ENCODE data around the gene EFHC2. TPM values are rescaled to one million over a fixed set of nuclear protein-coding genes. Genes with fewer than 3 reads are reported as not detected.
"Not testable (repeated sequence)": the region's sequence is repeated elsewhere in the genome, so short reads cannot be mapped to it uniquely, and the experiment has no call there.

The EFHC2 gene
- total RNA-seq, 1 experiment from 2014 or later = not detected

DNA sequence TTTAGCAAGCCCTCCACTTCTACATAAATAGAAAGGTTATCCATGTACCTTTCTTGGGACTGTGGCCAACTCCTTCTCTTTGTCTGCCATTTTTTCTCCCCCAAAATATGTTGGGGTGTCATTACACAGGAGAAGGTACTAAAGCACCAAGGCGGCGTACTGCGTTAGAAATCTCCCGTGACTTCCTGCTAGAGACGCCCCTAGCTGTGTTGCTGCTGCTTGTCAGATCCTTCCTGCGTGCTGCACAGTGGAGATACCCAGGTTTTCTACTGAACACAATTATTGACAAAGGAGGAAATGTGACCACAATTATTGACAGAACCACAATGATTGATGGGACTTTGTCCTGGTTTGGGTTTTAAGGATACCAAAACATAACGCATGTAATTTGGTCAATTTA, 97.7 kb downstream of the EFHC2 start:
- DNase-seq (ENCODE audit: low read depth) = no peak
- in situ Hi-C loops (cut with HindIII; ENCODE audit: low pct_unique_long_range_greater_than_20kb, low sequenced_read_pairs) = no loop called here

- in situ Hi-C loops (cut with HindIII; ENCODE audit: low pct_unique_long_range_greater_than_20kb, low sequenced_read_pairs) = no loop called here
- DNase-seq (ENCODE audit: low read depth) = peak; percentile 10
Measured at GRCh38 chrX:44244008-44244407, 99.5 kb downstream of the EFHC2 start.

GRCh38 chrX:44241546-44241945, 101.9 kb downstream of the EFHC2 start:
- in situ Hi-C loops (cut with HindIII; ENCODE audit: low pct_unique_long_range_greater_than_20kb, low sequenced_read_pairs) = no loop called here
- DNase-seq (ENCODE audit: low read depth) = no peak

GRCh38 chrX:44240036-44240435, 103.4 kb downstream of the EFHC2 start:
- in situ Hi-C loops (cut with HindIII; ENCODE audit: low pct_unique_long_range_greater_than_20kb, low sequenced_read_pairs) = no loop called here
- DNase-seq (ENCODE audit: low read depth) = no peak

GRCh38 chrX:44239036-44239435, 104.4 kb downstream of the EFHC2 start:
- DNase-seq (ENCODE audit: low read depth) = no peak
- in situ Hi-C loops (cut with HindIII; ENCODE audit: low pct_unique_long_range_greater_than_20kb, low sequenced_read_pairs) = no loop called here

DNA sequence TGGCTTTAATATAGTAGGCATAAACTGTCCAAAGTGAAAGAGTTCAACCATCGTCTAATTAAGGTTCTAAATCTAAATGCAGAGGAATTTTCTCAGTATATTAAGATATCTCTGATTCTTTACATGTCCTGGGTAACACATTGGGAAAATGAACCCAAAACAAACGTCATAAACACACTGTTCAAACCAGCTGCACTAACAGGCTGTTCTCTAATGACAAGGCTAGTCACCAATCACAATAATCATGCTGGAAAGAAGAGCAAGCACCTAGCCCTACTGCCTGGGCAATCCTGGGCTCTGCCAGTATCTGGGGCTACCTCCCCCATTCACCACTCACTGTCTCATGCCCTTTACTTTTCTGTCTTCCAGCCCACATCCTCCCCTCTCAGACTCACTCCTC, 107.9 kb downstream of the EFHC2 start:
- DNase-seq (ENCODE audit: low read depth) = no peak
- in situ Hi-C loops (cut with HindIII; ENCODE audit: low pct_unique_long_range_greater_than_20kb, low sequenced_read_pairs) = no loop called here

DNA sequence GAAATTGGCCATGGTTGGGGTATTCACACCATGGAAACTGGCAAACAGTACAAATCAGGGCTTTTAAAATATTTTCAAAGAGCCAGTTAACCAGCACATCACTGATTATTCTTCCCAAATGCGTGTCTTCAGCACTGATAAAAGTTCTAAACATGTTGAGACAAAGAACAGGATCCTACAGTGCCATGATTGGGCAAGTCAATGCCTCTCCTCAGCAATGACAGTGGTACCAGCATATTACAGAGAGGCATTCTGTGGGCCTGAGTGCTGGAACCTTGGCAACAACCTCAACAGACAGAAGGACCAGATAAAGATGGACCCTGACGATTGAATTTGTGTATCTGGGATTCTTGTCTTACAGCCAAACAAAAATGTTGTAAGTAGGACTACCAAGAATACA, 108.9 kb downstream of the EFHC2 start:
- DNase-seq (ENCODE audit: low read depth) = no peak
- in situ Hi-C loops (cut with HindIII; ENCODE audit: low pct_unique_long_range_greater_than_20kb, low sequenced_read_pairs) = no loop called here

GRCh38 chrX:44234116-44234515, 109.4 kb downstream of the EFHC2 start:
- no peak for DNase-seq (ENCODE audit: low read depth)
- in situ Hi-C loops (cut with HindIII; ENCODE audit: low pct_unique_long_range_greater_than_20kb, low sequenced_read_pairs) = no loop called here

DNA sequence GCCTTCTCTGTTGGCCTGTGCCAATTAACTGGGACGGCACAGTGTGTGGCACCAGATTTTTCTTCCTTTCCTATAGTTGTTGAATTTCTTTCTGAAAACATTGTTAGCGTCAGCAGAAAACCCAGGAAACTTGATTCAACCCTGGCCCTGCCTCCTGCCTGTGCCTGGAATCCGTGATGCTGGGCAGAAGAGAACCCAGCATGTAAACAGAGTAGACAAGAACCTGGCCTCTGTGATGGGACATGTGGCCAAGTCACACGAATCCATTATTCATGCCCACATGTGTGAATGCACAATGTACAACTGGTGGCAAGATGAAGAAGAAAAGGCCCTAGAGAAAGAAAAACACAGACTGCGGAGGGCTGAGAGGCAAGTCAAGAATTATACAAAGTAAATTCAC, 111.4 kb downstream of the EFHC2 start:
- in situ Hi-C loops (cut with HindIII; ENCODE audit: low pct_unique_long_range_greater_than_20kb, low sequenced_read_pairs) = no loop called here
- no peak for DNase-seq (ENCODE audit: low read depth)

DNA sequence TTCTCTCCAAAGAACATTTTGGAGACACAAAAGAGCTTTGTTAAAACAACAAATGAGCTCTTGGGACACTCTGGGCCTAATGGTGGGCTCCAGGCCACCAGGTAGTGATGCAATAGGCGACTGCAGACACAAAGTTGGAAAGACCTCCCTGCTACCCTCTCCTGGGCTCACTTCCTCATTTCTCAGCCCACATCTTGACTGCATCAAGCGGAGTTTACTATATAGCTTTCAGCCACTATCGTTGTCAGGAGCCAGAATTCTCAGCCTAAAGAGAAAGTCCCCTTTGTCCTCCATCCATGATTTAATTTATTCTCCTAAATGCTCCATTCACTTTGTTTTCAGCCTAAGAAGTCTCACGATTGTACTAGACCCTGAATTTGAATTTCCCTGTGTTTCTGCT, 114.9 kb downstream of the EFHC2 start:
- DNase-seq (ENCODE audit: low read depth) = no peak
- in situ Hi-C loops (cut with HindIII; ENCODE audit: low pct_unique_long_range_greater_than_20kb, low sequenced_read_pairs) = no loop called here

- in situ Hi-C loops (cut with HindIII; ENCODE audit: low pct_unique_long_range_greater_than_20kb, low sequenced_read_pairs) = no loop called here
Measured at GRCh38 chrX:44227991-44228390, 115.5 kb downstream of the EFHC2 start.

DNA sequence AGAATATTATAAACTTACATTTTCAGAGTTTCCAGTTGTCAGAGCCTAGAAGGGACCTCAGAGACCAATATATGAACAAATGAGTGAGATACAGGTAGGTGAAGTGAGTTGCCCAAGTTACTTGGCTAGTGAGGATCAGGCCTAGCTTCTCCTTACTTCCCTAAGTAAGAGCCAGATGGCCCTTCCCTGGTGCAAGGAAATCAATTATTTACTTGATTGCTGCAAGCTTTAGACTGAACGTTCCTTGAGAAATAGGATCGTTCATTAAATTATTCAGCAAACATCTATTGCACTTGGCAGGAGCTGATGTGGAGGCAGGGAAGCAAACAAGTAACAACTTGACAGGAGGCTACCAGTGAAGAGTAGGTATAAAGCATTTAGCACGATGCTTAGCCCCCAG, 117.8 kb downstream of the EFHC2 start:
- in situ Hi-C loops (cut with HindIII; ENCODE audit: low pct_unique_long_range_greater_than_20kb, low sequenced_read_pairs) = no loop called here
- no peak for DNase-seq (ENCODE audit: low read depth)

More at GRCh38 chrX:44227991-44228390, 115.5 kb downstream of the EFHC2 start:
- no peak for DNase-seq (ENCODE audit: low read depth)

DNA sequence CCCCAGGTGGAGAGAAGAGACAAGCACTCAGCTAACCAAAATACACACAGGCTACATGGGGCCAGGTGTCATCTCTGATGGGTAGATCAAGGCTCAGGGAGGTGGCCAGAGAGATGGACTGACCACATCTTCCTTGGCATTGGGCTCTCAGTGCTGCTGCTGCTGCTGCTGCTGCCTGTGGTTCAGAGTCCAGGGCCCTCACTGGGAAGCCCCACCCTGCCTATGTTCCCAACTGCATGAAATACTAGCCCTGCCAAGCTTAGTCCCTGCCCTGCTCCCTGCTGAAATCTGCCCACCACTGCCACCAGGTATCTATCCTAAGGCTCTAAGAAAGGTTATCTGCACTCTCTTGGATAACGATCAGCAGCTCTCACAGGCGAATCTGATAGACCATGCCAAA, 118.7 kb downstream of the EFHC2 start:
- in situ Hi-C loops (cut with HindIII; ENCODE audit: low pct_unique_long_range_greater_than_20kb, low sequenced_read_pairs) = no loop called here
- no peak for DNase-seq (ENCODE audit: low read depth)

GRCh38 chrX:44223150-44223549, 120.3 kb downstream of the EFHC2 start:
- DNase-seq (ENCODE audit: low read depth) = no peak
- in situ Hi-C loops (cut with HindIII; ENCODE audit: low pct_unique_long_range_greater_than_20kb, low sequenced_read_pairs) = no loop called here

- in situ Hi-C loops (cut with HindIII; ENCODE audit: low pct_unique_long_range_greater_than_20kb, low sequenced_read_pairs) = no loop called here
- DNase-seq (ENCODE audit: low read depth) = no peak
Measured at GRCh38 chrX:44218465-44218864, 125.0 kb downstream of the EFHC2 start.

DNA sequence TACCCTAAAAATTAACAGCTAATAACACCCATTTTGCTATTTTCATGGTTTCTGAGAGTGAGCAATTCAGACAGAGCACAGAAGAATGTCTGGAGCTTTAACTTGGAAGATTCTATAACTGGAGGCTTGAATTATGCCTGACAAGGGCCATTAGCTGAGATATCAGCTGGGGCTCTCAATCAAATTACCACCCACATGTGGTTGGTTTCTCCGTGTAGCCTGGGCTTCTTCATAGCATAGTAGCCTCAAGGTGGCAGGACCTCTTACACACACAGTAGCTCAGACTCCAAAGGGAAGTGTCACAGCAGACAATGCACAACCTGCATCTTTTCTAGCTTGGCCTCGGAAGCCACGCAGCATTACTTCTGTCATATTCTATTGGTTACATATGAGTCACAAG, 127.3 kb downstream of the EFHC2 start:
- DNase-seq (ENCODE audit: low read depth) = no peak
- in situ Hi-C loops (cut with HindIII; ENCODE audit: low pct_unique_long_range_greater_than_20kb, low sequenced_read_pairs) = no loop called here

DNA sequence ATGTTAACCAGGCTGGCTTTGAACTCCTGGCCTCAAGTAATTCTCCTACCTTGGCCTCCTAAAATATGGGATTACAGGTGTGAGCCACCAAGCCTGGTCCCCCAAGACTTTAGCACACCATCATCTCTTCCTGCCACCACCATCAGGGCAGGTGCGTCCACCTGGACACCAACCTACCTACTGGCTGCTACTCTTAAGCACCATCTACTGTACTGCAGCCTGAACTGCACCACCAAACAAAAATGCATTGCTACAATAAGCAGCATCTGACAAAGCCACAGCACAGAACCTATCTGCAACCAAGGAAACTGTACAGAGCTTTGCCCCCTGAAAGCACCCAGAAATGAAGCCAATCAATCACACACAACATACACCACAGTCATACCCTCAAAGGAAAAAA, 139.7 kb downstream of the EFHC2 start:
- in situ Hi-C loops (cut with HindIII; ENCODE audit: low pct_unique_long_range_greater_than_20kb, low sequenced_read_pairs) = no loop called here
- DNase-seq (ENCODE audit: low read depth) = no peak

DNA sequence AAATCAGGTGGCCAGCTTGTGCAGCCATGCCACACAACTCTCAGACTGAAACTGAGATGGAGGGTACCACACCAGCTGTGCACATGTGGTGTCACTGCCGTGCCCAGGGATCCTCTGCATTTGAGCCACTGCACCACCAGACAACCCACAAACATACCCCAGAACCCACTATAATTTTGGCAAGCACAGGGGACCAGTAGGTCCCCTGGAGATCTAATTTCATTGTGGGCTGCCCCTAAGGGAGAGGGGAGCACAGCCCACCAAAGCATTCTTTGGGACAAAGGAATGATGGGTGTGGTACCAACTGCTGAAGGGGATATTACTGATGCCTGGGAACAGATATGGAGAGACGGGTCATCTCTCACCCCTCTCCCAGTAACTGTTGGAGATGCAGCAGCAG, 140.9 kb downstream of the EFHC2 start:
- no peak for DNase-seq (ENCODE audit: low read depth)
- in situ Hi-C loops (cut with HindIII; ENCODE audit: low pct_unique_long_range_greater_than_20kb, low sequenced_read_pairs) = no loop called here

GRCh38 chrX:44189116-44189515, 154.4 kb downstream of the EFHC2 start:
- in situ Hi-C loops (cut with HindIII; ENCODE audit: low pct_unique_long_range_greater_than_20kb, low sequenced_read_pairs) = no loop called here
- DNase-seq (ENCODE audit: low read depth) = no peak

- in situ Hi-C loops (cut with HindIII; ENCODE audit: low pct_unique_long_range_greater_than_20kb, low sequenced_read_pairs); DNase-seq (ENCODE audit: low read depth): not testable (repeated sequence)
Measured at GRCh38 chrX:44187915-44188314, 155.6 kb downstream of the EFHC2 start.

- in situ Hi-C loops (cut with HindIII; ENCODE audit: low pct_unique_long_range_greater_than_20kb, low sequenced_read_pairs) = no loop called here
- DNase-seq (ENCODE audit: low read depth) = no peak
Measured at GRCh38 chrX:44183329-44183728, 160.1 kb downstream of the EFHC2 start.
